ENCODE results near the gene SOHLH1.

Gene SOHLH1

GRCh38 chr9:135666534-135667462 is 32.5 kb downstream of the SOHLH1 start:
- ChIA-PET POLR2A (no interaction called here), CTCF (no interaction called here)
- no peak for DNase-seq (ENCODE audit: low read depth, low spot score)
- H3K4me3 ChIP-seq (ENCODE audit: low read depth, low read length) = no peak overlapping the region
- no peak for TF ChIP-seq CTCF (IDR thresholded peaks at IDR 0.05; ENCODE audit: insufficient read depth, low read length, missing control alignments)

- ChIA-PET POLR2A (no interaction called here), CTCF (no interaction called here)
- H3K4me3 ChIP-seq (ENCODE audit: low read depth, low read length) = no peak overlapping the region
- no peak for DNase-seq (ENCODE audit: low read depth, low spot score)
- TF ChIP-seq CTCF (IDR thresholded peaks at IDR 0.05; ENCODE audit: insufficient read depth, low read length, missing control alignments) = no peak
These were observed 33.5 kb downstream of the SOHLH1 start for GRCh38 chr9:135665795-135666189.

- ChIA-PET CTCF (no interaction called here), POLR2A (no interaction called here)
- no peak for TF ChIP-seq CTCF (IDR thresholded peaks at IDR 0.05; ENCODE audit: insufficient read depth, low read length, missing control alignments)
- no peak for DNase-seq (ENCODE audit: low read depth, low spot score)
- H3K4me3 ChIP-seq (ENCODE audit: low read depth, low read length) = no peak overlapping the region
These were observed 34.2 kb downstream of the SOHLH1 start for GRCh38 chr9:135664801-135665794.

GRCh38 chr9:135664266-135664665 is 35.0 kb downstream of the SOHLH1 start:
- no peak for TF ChIP-seq CTCF (IDR thresholded peaks at IDR 0.05; ENCODE audit: insufficient read depth, low read length, missing control alignments)
- ChIA-PET POLR2A (no interaction called here), CTCF (no interaction called here)

GRCh38 chr9:135663857-135664256 is 35.4 kb downstream of the SOHLH1 start:
- no peak overlapping the region for H3K4me3 ChIP-seq (ENCODE audit: low read depth, low read length)
- ChIA-PET POLR2A (no interaction called here), CTCF (no interaction called here)
- no peak for TF ChIP-seq CTCF (IDR thresholded peaks at IDR 0.05; ENCODE audit: insufficient read depth, low read length, missing control alignments)
- no peak for DNase-seq (ENCODE audit: low read depth, low spot score)

More at GRCh38 chr9:135664266-135664665, 35.0 kb downstream of the SOHLH1 start:
- H3K4me3 ChIP-seq (ENCODE audit: low read depth, low read length) = no peak overlapping the region
- no peak for DNase-seq (ENCODE audit: low read depth, low spot score)

GRCh38 chr9:135663451-135663770 is 35.9 kb downstream of the SOHLH1 start:
- no peak for TF ChIP-seq CTCF (IDR thresholded peaks at IDR 0.05; ENCODE audit: insufficient read depth, low read length, missing control alignments)
- no peak for DNase-seq (ENCODE audit: low read depth, low spot score)
- no peak overlapping the region for H3K4me3 ChIP-seq (ENCODE audit: low read depth, low read length)
- ChIA-PET CTCF (no interaction called here), POLR2A (no interaction called here)

All from AG04449 (cell line).